Hepatocyte (in vitro differentiated cells): ENCODE data around the gene CBY1. TPM values are rescaled to one million over a fixed set of nuclear protein-coding genes. Genes with fewer than 3 reads are reported as not detected.
"Not testable (repeated sequence)": the region's sequence is repeated elsewhere in the genome, so short reads cannot be mapped to it uniquely, and the experiment has no call there.

Experiments used
- DNase-seq: peaks from one replicate; pipeline ENCODE4 v3.0.0-alpha.2; 2016; ENCODE audit warnings: low spot score
- H2AFZ ChIP-seq: fragments of 200-600 bp; sonication (generic); 2 replicates; pipeline ENCODE4 v1.6.0; 2016; ENCODE audit warnings: antibody characterized with exemption, mild to moderate bottlenecking
- H3K27ac ChIP-seq: fragments of 200-600 bp; sonication (generic); 2 replicates; pipeline ENCODE4 v1.5.1; 2016; ENCODE audit warnings: mild to moderate bottlenecking
- H3K27me3 ChIP-seq: fragments of 200-600 bp; sonication (generic); 2 replicates; pipeline ENCODE4 v1.6.1; 2016
- H3K36me3 ChIP-seq: fragments of 200-600 bp; sonication (generic); replicated peaks from 2 replicates; pipeline ENCODE4 v1.5.1; 2016; ENCODE audit warnings: low read depth; ENCODE audit not compliant: insufficient read depth
- H3K4me1 ChIP-seq: fragments of 200-600 bp; sonication (generic); 2 replicates; pipeline ENCODE4 v1.5.1; 2016; ENCODE audit warnings: mild to moderate bottlenecking, moderate library complexity; ENCODE audit not compliant: insufficient read depth
- H3K4me2 ChIP-seq: fragments of 200-600 bp; sonication (generic); 2 replicates; pipeline ENCODE4 v1.6.0; 2016
- H3K4me3 ChIP-seq: fragments of 200-600 bp; sonication (generic); 2 replicates; pipeline ENCODE4 v1.5.1; 2016; ENCODE audit warnings: mild to moderate bottlenecking
- H3K79me2 ChIP-seq: fragments of 200-600 bp; sonication (generic); 2 replicates; pipeline ENCODE4 v1.6.0; 2017; ENCODE audit warnings: mild to moderate bottlenecking
- H3K9me2 ChIP-seq: fragments of 200-600 bp; sonication (generic); replicated peaks from 2 replicates; pipeline ENCODE4 v1.6.0; 2017; ENCODE audit warnings: mild to moderate bottlenecking; ENCODE audit not compliant: insufficient read depth
- H3K9me3 ChIP-seq: fragments of 200-600 bp; sonication (generic); 2 replicates; pipeline ENCODE4 v1.5.1; 2016; ENCODE audit warnings: low read depth, mild to moderate bottlenecking
- H4K20me1 ChIP-seq: fragments of 200-600 bp; sonication (generic); 2 replicates; pipeline ENCODE4 v1.6.0; 2016; ENCODE audit warnings: mild to moderate bottlenecking; ENCODE audit not compliant: insufficient read depth, poor library complexity, severe bottlenecking
- EZH2 ChIP-seq: fragments of 200-600 bp; sonication (generic); IDR thresholded peaks from 2 replicates; pipeline ENCODE4 v1.6.1; 2016; ENCODE audit warnings: antibody characterized with exemption, mild to moderate bottlenecking, borderline replicate concordance
- EZH2phosphoT487 ChIP-seq: fragments of 200-600 bp; sonication (generic); IDR thresholded peaks from one replicate; pipeline ENCODE4 v1.6.1; 2018; ENCODE audit warnings: antibody characterized with exemption, mild to moderate bottlenecking, low read depth, moderate library complexity; ENCODE audit not compliant: unreplicated experiment, severe bottlenecking
- WGBS: methylation state at CpG from one replicate; pipeline ENCODE4 v1.1.6; 2016; ENCODE audit warnings: low lambda C conversion rate; ENCODE audit errors: missing lambda C conversion rate; 5-methylcytosine and 5-hydroxymethylcytosine counted together
- polyA plus RNA-seq: library from polyadenylated mRNA; unstranded; fragments of >200 nt; fragmentation: Nextera tagmentation; extraction: Ambion mirVana; gene quantifications from 2 replicates; pipeline ENCODE4 v1.2.1, GENCODE V29; 2016
- total RNA-seq: library from RNA; depleted of rRNA; stranded (reverse); fragments of >200 nt; gene quantifications from 2 replicates; pipeline ENCODE4 v1.2.3, GENCODE V29; 2014
- TF ChIP-seq, protein P1 (sequence below): fragments of 200-600 bp; sonication (generic); IDR thresholded peaks from 2 replicates; pipeline ENCODE4 v1.5.1; 2016; ENCODE audit warnings: antibody characterized with exemption, mild to moderate bottlenecking; ENCODE audit not compliant: poor library complexity

Gene CBY1
- total and polyA plus RNA-seq, 2 experiments from 2014 or later, result 19.7 to 35.8 TPM

DNA sequence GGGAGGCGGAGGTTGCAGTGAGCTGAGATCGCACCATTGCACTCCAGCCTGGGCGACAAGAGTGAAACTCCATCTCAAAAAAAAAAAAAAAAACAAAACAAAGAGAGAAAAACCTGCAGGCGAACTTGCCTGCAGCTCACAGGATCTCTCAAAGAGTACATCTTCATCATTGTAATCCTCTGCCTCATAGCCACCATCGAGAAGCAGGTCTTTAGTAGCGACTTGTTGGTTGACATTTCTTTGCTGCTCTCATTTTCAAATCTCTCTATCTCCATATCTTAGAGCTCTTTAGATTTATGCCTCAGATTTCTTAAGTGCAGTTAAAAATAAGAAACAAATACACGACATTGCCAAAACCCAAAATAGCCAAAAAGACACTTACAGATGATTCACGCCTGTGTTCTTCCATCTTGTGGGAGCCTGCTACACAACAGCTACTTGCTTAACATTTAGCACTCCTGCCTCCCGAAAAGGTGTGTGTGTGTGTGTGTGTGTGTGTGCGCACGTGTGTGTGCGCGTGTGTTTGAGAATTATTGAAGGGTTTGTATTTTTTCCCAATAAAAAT lies 14.9 kb upstream of the CBY1 start:
- no peak overlapping the region for H3K4me3 ChIP-seq

DNA sequence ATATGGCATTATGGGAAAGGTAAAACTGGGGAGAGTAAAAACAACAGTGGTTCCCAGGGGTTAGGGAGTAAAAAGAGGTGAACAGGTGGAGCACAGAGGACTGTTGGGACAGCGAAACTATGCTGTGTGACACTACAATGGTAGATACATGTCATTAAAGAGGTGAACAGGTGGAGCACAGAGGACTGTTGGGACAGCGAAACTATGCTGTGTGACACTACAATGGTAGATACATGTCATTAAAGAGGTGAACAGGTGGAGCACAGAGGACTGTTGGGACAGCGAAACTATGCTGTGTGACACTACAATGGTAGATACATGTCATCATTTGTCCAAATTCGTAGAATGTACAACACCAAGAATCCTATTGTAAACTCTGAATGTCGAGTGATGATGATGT lies 12.2 kb upstream of the CBY1 start:
- H3K79me2 ChIP-seq, H3K27me3 ChIP-seq, H3K36me3 ChIP-seq, H3K4me1 ChIP-seq, H3K4me3 ChIP-seq, H2AFZ ChIP-seq, H3K9me3 ChIP-seq, H3K9me2 ChIP-seq, DNase-seq, H4K20me1 ChIP-seq, H3K4me2 ChIP-seq, H3K27ac ChIP-seq: not testable (repeated sequence)
- 98% methylated on average over 5 of the region's 5 CpGs for WGBS

More for the DNA sequence above, 14.9 kb upstream of the CBY1 start:
- no peaks in the 10 kb centered on the region for H3K36me3 ChIP-seq
- no peaks in the 10 kb centered on the region for H3K79me2 ChIP-seq
- whole genome bisulfite sequencing, result 94% methylated on average over 13 of the region's 13 CpGs
- no peak for DNase-seq
- no peaks in the 10 kb centered on the region for H4K20me1 ChIP-seq
- H3K4me2 ChIP-seq, result no peak overlapping the region
- no peak for TF ChIP-seq EZH2
- TF ChIP-seq EZH2phosphoT487, result no peak
- TF ChIP-seq, protein P1, sequence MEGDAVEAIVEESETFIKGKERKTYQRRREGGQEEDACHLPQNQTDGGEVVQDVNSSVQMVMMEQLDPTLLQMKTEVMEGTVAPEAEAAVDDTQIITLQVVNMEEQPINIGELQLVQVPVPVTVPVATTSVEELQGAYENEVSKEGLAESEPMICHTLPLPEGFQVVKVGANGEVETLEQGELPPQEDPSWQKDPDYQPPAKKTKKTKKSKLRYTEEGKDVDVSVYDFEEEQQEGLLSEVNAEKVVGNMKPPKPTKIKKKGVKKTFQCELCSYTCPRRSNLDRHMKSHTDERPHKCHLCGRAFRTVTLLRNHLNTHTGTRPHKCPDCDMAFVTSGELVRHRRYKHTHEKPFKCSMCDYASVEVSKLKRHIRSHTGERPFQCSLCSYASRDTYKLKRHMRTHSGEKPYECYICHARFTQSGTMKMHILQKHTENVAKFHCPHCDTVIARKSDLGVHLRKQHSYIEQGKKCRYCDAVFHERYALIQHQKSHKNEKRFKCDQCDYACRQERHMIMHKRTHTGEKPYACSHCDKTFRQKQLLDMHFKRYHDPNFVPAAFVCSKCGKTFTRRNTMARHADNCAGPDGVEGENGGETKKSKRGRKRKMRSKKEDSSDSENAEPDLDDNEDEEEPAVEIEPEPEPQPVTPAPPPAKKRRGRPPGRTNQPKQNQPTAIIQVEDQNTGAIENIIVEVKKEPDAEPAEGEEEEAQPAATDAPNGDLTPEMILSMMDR, result no peak
- H3K9me3 ChIP-seq, result no peaks in the 10 kb centered on the region
- no peak overlapping the region for H2AFZ ChIP-seq
- H3K4me1 ChIP-seq, result no peaks in the 10 kb centered on the region
- no peaks in the 10 kb centered on the region for H3K9me2 ChIP-seq
- no peak overlapping the region for H3K27ac ChIP-seq
- H3K27me3 ChIP-seq, result no peaks in the 10 kb centered on the region

DNA sequence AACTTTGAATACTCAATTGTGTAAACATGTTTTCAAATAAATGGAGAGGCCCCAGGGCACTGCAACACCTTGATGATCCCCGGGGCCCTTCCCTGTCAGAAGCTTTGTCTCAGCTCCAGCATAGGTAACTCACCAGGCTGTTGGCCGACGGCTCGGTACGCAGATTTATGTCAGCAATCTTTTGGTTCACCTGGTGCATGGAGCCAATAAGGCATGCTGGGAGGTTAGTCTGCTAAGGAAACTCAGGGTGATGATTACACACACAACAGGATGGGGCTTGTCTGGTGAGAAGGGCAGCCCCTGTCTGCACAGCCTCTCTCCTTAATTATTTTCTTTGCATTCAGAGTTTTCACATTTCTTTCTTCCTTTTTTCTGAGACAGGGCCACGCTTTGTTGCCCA lies 11.0 kb upstream of the CBY1 start:
- H2AFZ ChIP-seq, result no peak overlapping the region
- no peaks in the 10 kb centered on the region for H3K9me2 ChIP-seq
- no peak overlapping the region for H3K4me3 ChIP-seq
- no peaks in the 10 kb centered on the region for H3K79me2 ChIP-seq
- H3K27me3 ChIP-seq, result no peaks in the 10 kb centered on the region
- TF ChIP-seq, protein P1, result no peak
- TF ChIP-seq EZH2phosphoT487 (no peak), EZH2 (no peak)
- no peak overlapping the region for H3K4me2 ChIP-seq
- no peaks in the 10 kb centered on the region for H3K36me3 ChIP-seq
- no peak overlapping the region for H3K27ac ChIP-seq
- 96% methylated on average over 6 of the region's 6 CpGs for WGBS
- H3K9me3 ChIP-seq, result no peaks in the 10 kb centered on the region
- DNase-seq, result no peak
- no peaks in the 10 kb centered on the region for H3K4me1 ChIP-seq
- H4K20me1 ChIP-seq, result no peaks in the 10 kb centered on the region

DNA sequence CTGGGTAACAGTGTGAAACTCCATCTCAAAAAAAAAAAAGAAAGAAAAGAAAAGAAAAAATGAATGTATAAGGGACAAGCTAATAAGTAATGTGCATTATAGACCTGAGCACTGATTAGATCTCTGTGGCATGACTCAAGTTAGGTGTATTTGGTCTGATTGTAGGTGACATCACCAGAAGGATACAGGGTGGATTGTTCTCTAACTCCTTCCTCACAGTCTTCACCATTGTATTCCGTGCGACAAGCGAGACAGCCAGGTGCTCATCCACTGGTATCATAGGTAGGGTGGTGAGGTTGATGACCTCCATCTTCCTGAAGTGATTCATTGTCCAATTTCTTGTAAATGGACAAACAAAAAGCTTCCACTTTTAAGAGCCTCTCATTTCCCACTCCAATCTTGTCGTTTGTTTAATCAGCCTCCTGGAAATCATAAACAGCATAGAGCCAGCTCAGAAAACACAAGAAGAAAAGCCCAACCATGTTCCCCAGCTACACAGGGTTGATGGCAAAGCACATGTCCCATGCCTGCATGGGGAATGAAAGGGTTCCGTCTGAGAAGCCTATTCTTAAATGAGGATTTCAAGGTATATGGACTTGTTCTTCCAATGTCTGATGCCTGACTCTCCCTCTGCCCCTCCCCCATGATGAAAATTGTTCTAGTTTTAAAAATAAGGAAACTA lies 6.5 kb upstream of the CBY1 start:
- no peak for DNase-seq
- no peaks in the 10 kb centered on the region for H3K27me3 ChIP-seq

More for the DNA sequence above, 6.5 kb upstream of the CBY1 start:
- no peaks in the 10 kb centered on the region for H3K9me3 ChIP-seq
- no peaks in the 10 kb centered on the region for H3K36me3 ChIP-seq
- no peaks in the 10 kb centered on the region for H3K9me2 ChIP-seq
- no peaks in the 10 kb centered on the region for H4K20me1 ChIP-seq
- H3K4me1 ChIP-seq, result no peaks in the 10 kb centered on the region
- H3K27ac ChIP-seq, result no peak overlapping the region
- 79% methylated on average over 5 of the region's 5 CpGs for WGBS
- H3K4me3 ChIP-seq, result no peak overlapping the region
- H3K79me2 ChIP-seq, result peaks cover 10% of the 10 kb centered on the region
- H3K4me2 ChIP-seq, result no peak overlapping the region
- no peak overlapping the region for H2AFZ ChIP-seq
- TF ChIP-seq EZH2 (no peak), EZH2phosphoT487 (no peak)
- TF ChIP-seq, protein P1, result no peak
